ENCODE results near the gene SAPCD1.

The SAPCD1 gene

DNA sequence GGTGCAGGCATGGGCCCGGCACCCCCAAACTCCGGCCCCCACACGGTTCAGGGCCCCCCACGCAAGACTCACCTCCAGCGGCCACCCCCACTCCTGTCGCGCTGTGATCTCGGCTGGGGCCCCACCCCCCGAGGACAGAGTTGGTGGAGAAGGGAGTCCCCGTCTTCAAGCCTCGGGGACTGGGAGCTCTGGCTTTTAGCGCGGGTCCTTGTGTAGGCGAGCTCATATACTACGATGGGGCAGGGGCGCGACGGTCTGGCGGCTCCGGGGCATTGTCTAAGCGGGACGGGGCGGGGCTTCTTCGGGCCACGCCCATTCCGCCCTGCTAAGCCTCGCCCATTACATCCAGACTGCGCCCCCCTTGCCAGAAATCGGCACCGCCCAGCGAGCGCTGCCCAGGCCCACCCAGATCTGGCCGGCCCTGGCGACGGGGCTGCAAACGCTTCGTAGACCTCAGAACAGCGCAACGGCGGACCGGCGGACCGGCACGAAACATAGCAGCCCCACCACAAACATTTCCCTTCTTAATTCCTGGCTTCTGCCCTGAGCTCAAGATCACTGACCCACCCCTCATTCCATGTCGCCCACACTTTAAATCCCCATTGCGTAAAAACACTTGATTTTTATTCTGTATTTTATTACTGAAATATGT is 32.4 kb upstream of the SAPCD1 start:
- DNase-seq: no peak

DNA sequence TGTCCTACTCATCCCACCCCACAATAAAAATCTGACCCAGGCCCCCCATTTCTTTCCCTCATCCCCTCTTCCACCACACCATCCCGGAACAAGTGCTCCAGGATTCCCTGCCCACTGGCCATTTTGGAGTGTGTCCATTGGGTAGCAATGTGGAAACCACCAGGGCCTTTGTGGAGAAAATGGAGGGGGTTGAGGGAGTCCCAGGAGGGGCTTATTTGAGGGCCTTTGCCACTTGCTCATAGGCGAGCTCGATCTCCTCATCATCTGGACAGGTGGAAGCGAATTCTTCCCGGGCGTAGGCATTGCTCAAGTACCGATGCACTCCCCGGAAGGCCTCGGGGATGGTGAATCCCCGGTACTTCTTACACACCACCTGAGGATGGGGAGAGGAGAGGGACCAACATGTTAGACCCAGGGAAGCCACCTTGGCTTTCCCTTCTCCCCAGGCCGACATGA is 31.8 kb upstream of the SAPCD1 start:
- DNase-seq: no peak

GRCh38 chr6:31732029-31732428 is 30.4 kb upstream of the SAPCD1 start:
- DNase-seq: no peak

DNA sequence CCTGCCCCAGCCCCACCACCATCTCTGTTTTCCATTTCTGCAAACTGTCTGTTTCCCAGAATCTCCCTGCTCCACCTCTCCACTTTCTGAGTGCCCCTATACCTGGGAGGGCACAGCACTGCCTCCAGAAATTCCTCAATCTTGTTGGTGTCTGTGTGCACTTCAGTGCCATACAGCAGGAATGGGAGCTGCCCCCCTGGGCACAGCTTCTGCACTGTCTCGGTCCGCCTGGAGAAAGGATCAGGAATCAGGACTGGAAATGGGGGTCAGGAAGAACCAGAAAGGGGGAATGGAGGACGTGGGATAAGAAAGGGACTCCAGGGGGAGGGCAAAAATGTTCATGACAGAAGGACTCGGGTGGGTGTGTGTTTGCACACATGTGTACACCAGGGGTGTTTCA is 28.7 kb upstream of the SAPCD1 start:
- DNase-seq: no peak

GRCh38 chr6:31734247-31734820 is 28.1 kb upstream of the SAPCD1 start:
- DNase-seq: no peak

- no peak for DNase-seq
These were observed 27.5 kb upstream of the SAPCD1 start for GRCh38 chr6:31734821-31735406.

- peak; percentile 37 for DNase-seq
These were observed 26.3 kb upstream of the SAPCD1 start, which contains the start of gene CLIC1 for GRCh38 chr6:31736021-31736767. TSS of gene CLIC1 (minus strand) at chr6:31736530. CDS start at chr6:31736300, 230 bp downstream.

DNA sequence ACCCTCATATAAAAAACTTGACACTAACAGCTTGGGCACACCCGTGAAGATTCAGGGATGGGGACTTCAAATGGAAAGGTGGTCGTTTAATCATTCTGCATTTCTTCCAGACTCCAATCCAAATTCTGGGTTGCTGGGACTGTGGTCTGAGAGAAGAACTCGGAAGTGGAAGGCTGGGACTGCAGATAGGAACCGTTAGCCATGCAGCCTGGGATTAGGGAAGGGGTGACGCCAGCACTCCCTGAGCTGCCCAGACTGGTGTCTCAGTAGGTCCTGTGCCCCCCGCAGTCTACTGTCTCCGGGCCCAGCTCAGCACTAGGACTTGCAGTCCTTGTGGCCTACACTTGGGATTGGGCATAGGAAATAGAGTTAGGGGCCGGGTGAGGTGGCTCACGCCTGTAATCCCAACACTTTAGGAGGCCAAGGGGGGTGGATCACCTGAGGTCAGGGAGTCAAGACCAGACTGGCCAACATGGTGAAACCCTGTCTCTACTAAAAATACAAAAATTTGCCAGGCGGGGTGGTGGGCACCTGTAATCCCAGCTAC is 25.6 kb upstream of the SAPCD1 start:
- DNase-seq: no peak

DNA sequence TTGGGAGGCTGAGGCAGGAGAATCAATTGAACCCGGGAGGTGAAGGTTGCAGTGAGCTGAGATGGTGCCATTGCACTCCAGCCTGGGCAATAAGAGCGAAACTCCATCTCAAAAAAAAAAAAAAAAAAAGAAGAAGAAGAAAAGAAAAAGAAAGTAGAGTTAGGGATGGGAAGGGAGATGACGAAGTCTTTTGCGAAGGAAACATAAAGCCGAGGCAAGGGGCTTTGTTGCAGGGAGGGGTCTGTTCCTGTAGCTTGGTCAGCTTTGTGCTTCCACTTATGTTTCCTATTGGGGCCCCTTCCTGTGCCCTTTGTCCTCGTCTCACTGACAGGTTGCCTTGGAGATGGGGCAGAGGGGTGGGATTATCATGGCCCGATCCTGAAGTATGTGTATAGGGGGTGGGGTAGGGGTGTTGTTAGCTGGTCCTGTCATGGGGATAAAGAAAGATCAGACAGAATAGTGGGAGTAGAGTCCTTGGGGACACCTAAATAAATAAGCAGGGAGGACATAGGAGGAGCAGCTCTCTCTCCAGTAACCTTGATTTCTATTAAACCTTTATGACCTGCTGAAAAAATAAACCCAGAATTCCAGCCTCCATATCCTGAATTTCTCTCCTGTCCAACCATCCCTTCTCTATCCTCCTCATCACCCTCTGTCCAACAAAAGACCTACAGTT is 25.0 kb upstream of the SAPCD1 start:
- peak; percentile 45 for DNase-seq

GRCh38 chr6:31737991-31738979 is 24.2 kb upstream of the SAPCD1 start:
- DNase-seq: peak; percentile 84

DNA sequence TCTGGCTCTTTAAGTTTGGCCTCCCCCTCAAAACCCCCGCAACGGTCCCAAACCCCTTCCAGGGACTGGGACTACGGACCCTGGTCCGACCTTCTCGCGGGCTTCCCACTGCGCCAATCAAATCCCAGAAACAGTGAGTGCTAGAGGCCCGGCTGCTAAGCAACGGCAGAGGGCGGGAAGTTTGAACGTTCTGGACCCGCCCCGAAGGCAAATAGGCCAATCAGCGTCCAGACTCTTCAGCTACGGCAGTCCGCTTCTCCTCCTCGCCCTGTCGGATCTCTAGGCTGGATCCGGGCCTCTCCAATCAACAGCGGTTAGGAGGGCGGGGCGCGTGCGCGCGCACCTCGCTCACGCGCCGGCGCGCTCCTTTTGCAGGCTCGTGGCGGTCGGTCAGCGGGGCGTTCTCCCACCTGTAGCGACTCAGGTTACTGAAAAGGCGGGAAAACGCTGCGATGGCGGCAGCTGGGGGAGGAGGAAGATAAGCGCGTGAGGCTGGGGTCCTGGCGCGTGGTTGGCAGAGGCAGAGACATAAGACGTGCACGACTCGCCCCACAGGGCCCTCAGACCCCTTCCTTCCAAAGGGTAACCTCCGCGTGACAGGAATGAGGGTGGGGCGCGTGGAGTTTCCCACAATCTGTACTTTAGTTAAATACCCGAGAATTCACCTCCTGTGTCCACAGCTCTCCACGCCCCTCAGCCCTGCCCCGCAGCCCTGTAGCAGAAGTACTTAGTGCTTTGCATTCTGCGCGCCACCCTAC is 22.6 kb upstream of the SAPCD1 start, which contains the start of gene MSH5:
Gene MSH5, plus strand, starts transcription at position 367 of the 758 bp plus-strand sequence. CDS start 462 bp downstream, outside the sequence.
- DNase-seq: peak; percentile 98

DNA sequence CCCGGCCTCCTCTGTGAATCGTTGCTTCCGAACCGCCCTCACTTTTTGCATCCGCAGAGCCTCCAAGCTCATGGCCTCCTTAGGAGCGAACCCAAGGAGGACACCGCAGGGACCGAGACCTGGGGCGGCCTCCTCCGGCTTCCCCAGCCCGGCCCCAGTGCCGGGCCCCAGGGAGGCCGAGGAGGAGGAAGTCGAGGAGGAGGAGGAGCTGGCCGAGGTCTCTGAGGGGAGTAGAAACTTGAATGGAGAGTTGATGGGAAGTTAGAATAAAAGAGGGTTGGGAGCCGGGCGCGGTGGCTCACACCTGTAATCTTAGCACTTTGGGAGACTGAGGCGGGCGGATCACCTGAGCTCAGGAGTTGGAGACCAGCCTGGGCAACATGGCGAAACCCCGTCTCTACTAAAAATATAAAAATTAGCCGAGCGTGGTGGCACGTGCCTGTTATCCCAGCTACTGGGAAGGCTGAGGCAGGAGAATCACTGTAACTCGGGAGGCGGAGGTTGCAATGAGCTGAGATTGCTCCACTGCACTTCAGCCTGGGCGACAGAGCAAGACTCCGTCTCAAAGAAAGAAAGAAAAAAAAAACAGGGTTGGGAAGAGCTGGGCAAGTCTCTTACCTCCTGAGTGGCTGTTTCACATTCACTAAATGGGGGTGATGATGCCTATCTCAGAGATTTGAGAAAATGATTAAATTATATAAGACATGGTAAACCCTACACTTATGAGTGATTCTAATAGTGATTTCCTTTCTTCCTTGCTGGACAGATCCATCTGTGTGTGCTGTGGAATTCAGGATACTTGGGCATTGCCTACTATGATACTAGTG is 21.8 kb upstream of the SAPCD1 start:
- DNase-seq: no peak

- no peak for DNase-seq
These were observed 20.6 kb upstream of the SAPCD1 start for GRCh38 chr6:31741815-31742214.

- no peak for DNase-seq
These were observed 19.6 kb upstream of the SAPCD1 start for GRCh38 chr6:31742894-31743293.

DNA sequence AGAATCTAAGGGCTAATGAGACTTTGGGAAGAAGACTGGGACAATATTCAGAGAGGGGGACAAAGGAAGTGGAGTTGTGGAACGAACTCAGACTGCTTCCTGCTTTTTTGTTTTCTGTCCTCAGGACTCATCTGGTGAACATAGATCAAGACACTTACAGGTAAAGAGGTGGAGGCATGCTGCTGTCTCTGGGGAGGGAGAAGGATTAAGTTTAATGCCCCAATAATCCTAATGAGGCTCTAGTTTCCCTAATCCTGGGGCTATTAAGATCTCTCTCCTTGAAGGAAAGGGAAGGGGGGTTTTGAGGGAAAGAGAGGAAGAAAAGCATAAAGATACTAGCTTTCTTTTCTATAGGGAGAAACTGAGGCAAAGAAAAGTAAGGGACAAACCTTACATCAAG is 18.0 kb upstream of the SAPCD1 start:
- DNase-seq: no peak

DNA sequence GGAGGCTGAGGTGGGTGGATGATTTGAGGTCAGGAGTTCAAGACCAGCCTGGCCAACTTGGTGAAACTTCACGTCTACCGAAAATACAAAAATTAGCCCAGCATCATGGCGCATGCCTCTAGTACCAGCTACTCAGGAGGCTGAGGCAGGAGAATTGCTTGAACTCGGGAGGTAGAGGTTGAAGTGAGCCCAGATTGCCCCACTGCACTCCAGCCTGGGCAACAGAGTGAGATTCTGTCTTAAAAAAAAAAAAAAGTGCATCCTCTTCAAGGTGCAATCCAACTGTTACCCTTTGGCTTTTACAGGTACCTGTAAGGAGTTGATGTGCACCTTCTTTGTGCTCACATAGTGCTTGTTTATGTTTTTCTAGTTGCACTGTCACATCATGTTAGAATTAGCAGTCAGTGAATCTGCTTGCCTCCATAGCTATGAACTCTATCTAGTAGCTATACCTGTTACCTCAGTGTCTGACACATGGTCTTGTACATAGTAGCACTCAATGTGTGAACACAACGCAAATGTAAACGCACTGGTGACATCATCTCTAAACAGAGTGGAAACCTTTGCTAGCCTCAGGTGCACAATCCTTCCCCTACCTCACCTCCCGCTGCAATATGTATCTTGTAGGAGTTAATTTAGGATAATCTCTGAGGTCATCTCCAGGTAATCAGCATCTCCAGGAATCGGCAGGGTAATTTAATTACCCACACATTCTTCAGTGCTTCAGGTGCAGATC is 13.0 kb upstream of the SAPCD1 start:
- DNase-seq: no peak

GRCh38 chr6:31750411-31751022 is 11.9 kb upstream of the SAPCD1 start:
- no peak for DNase-seq

DNA sequence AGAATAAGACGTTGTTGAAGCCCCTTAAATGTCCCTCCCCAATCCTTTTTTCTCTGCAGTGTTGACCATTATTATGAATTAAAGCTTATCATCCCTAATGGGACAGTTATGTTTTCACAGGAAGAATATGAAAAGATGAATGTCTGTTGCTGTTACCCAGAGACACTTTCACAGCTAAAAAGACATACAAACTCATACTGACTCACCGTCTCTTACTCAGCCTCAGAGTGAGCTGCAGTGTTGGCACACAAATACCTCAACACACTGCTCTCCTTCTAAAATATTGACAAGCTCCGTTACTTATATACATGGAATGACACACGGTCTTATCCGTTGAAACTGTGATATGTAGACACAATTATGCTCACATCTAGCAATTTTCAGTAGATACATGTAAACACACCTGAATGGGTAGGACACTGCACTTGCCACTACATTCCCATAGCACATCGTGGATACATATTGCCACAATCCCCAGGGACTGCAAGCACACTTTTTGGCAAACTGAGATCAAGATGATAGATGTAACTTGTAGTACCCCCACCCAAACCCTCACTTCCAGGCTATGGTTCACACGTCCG is 9.6 kb upstream of the SAPCD1 start:
- no peak for DNase-seq
